Lower lobe of right lung (tissue), 2 donors: ENCODE measurements around the gene RMND1. TPM values are rescaled to one million over a fixed set of nuclear protein-coding genes. Genes with fewer than 3 reads are reported as not detected.

Experiments used
- ATAC-seq, 2 donors: fragments of 200-7000 bp; cut with Tn5 transposase; one replicate each; pipeline ENCODE4 v1.9.1; 2020 to 2022; ENCODE audit warnings: mild to moderate bottlenecking in 2 of 2, moderate library complexity in 2 of 2
- DNase-seq: peaks from one replicate; pipeline ENCODE4 v3.0.0-alpha.2; 2020
- H3K27ac ChIP-seq: fragments of 200-600 bp; one replicate; pipeline ENCODE4 v1.8.0; 2022
- H3K27me3 ChIP-seq: fragments of 200-600 bp; one replicate; pipeline ENCODE4 v1.8.0; 2022; ENCODE audit warnings: low read depth
- H3K36me3 ChIP-seq: fragments of 200-600 bp; one replicate; pipeline ENCODE4 v1.8.0; 2022; ENCODE audit warnings: mild to moderate bottlenecking
- H3K4me1 ChIP-seq: fragments of 200-600 bp; one replicate; pipeline ENCODE4 v1.8.0; 2022
- H3K4me3 ChIP-seq: fragments of 200-600 bp; one replicate; pipeline ENCODE4 v1.8.0; 2022; ENCODE audit warnings: mild to moderate bottlenecking
- H3K9me3 ChIP-seq: fragments of 200-600 bp; one replicate; pipeline ENCODE4 v1.8.0; 2022
- CTCF ChIP-seq: fragments of 200-600 bp; IDR thresholded peaks from one replicate; pipeline ENCODE4 v1.8.0; 2022; ENCODE audit warnings: antibody characterized with exemption, mild to moderate bottlenecking
- intact Hi-C: fragments of 100-400 bp; cut with DNase I; formaldehyde crosslinking; loops from one replicate; pipeline ENCODE4 v1.11.0; 2022
- total RNA-seq: library from RNA; stranded (reverse); fragmentation: NEBNext Ultra II Directional; extraction: Animal tissue kit (Norgen Biotek cat#: 25700); gene quantifications from one replicate; pipeline ENCODE4 v1.2.1, GENCODE V29; 2021
- donor health status: DM: no; HTN: yes; CAD: no; lungs with severe emphysema.

The RMND1 gene
- total RNA-seq, 1 donor from 2014 or later, result 19.5 TPM

GRCh38 chr6:151440498-151440897 is 11.4 kb downstream of the RMND1 start:
- H3K27ac ChIP-seq, result no peak overlapping the region
- peaks cover 32% of the 10 kb centered on the region for H3K4me1 ChIP-seq
- intact Hi-C loops, result no loop called here
- TF ChIP-seq CTCF, result no peak
- no peaks in the 10 kb centered on the region for H3K27me3 ChIP-seq
- peaks cover 8% of the 10 kb centered on the region for H3K36me3 ChIP-seq
- H3K9me3 ChIP-seq, result no peaks in the 10 kb centered on the region
- H3K4me3 ChIP-seq, result no peak overlapping the region
- DNase-seq, result no peak
- no peak for ATAC-seq

GRCh38 chr6:151437401-151437800 is 14.5 kb downstream of the RMND1 start:
- DNase-seq, result no peak
- intact Hi-C loops, result no loop called here
- H3K36me3 ChIP-seq, result peaks cover 21% of the 10 kb centered on the region
- H3K4me1 ChIP-seq, result peaks cover 20% of the 10 kb centered on the region
- ATAC-seq, result no peak
- H3K9me3 ChIP-seq, result no peaks in the 10 kb centered on the region
- no peak overlapping the region for H3K4me3 ChIP-seq
- no peaks in the 10 kb centered on the region for H3K27me3 ChIP-seq
- no peak for TF ChIP-seq CTCF
- H3K27ac ChIP-seq, result no peak overlapping the region

GRCh38 chr6:151436802-151437201 is 15.1 kb downstream of the RMND1 start:
- H3K4me3 ChIP-seq, result no peak overlapping the region
- H3K36me3 ChIP-seq, result peaks cover 27% of the 10 kb centered on the region
- no peaks in the 10 kb centered on the region for H3K9me3 ChIP-seq
- H3K27ac ChIP-seq, result no peak overlapping the region
- intact Hi-C loops, result no loop called here
- no peak for ATAC-seq
- H3K4me1 ChIP-seq, result peaks cover 14% of the 10 kb centered on the region
- DNase-seq, result no peak
- H3K27me3 ChIP-seq, result no peaks in the 10 kb centered on the region
- no peak for TF ChIP-seq CTCF

- Histone ChIP-seq H3K27ac (no peak overlapping the region), H3K4me3 (no peak overlapping the region), H3K27me3 (no peaks in the 10 kb centered on the region), H3K4me1 (peaks cover 10% of the 10 kb centered on the region), H3K36me3 (peaks cover 32% of the 10 kb centered on the region), H3K9me3 (no peaks in the 10 kb centered on the region)
- ATAC-seq, result no peak
- no peak for TF ChIP-seq CTCF
- DNase-seq, result no peak
- intact Hi-C loops, result no loop called here
Measured at GRCh38 chr6:151436300-151436699, 15.6 kb downstream of the RMND1 start.

- no peak overlapping the region for H3K27ac ChIP-seq
- TF ChIP-seq CTCF, result no peak
- no peak for DNase-seq
- H3K4me3 ChIP-seq, result no peak overlapping the region
- H3K36me3 ChIP-seq, result peaks cover 51% of the 10 kb centered on the region
- no peak for ATAC-seq
- H3K4me1 ChIP-seq, result peaks cover 6% of the 10 kb centered on the region
- H3K27me3 ChIP-seq, result no peaks in the 10 kb centered on the region
- intact Hi-C loops, result no loop called here
- no peaks in the 10 kb centered on the region for H3K9me3 ChIP-seq
Measured at GRCh38 chr6:151434369-151434768, 17.6 kb downstream of the RMND1 start.

- TF ChIP-seq CTCF, result no peak
- peaks cover 69% of the 10 kb centered on the region for H3K36me3 ChIP-seq
Measured at GRCh38 chr6:151432651-151433050, 19.3 kb downstream of the RMND1 start.

More at GRCh38 chr6:151432651-151433050, 19.3 kb downstream of the RMND1 start:
- H3K27ac ChIP-seq, result no peak overlapping the region
- H3K27me3 ChIP-seq, result no peaks in the 10 kb centered on the region
- no peak overlapping the region for H3K4me3 ChIP-seq
- no peak for ATAC-seq
- intact Hi-C loops, result no loop called here
- no peak for DNase-seq
- peaks cover 6% of the 10 kb centered on the region for H3K4me1 ChIP-seq
- H3K9me3 ChIP-seq, result no peaks in the 10 kb centered on the region
